Measurements from ENCODE around the gene NOSIP.

DNA sequence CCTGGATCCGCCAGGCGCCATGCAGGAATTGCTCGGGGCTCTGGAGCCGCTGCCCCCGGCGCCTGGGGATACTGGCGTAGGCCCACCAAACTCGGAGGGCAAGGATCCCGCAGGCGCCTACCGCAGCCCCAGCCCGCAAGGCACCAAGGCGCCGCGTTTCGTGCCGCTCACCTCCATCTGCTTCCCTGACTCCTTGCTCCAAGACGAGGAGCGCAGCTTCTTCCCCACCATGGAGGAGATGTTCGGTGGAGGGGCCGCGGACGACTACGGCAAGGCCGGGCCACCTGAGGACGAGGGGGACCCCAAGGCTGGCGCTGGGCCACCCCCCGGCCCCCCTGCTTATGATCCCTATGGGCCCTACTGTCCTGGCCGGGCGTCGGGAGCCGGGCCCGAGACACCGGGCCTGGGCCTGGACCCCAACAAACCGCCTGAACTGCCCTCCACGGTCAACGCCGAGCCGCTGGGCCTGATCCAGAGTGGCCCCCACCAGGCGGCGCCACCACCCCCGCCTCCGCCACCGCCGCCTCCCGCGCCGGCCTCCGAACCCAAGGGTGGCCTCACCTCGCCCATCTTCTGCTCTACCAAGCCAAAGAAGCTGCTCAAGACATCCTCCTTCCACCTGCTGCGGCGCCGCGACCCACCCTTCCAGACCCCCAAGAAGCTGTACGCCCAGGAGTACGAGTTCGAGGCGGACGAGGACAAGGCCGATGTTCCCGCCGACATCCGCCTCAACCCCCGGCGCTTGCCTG is 16.8 kb upstream of the NOSIP start:
- TF ChIP-seq CTCF (conservative IDR thresholded peaks at IDR 0.05; ENCODE audit: low read depth, low read length) (no peak), POLR2A (IDR thresholded peaks at IDR 0.05; ENCODE audit: low read depth, low read length) (no peak), CEBPB (IDR thresholded peaks at IDR 0.05; ENCODE audit: low read depth, low read length) (no peak), RFX5 (IDR thresholded peaks at IDR 0.05; ENCODE audit: low read depth, low read length) (no peak), FOS (IDR thresholded peaks at IDR 0.05; ENCODE audit: low read depth, low read length) (no peak), MAFK (IDR thresholded peaks at IDR 0.05; ENCODE audit: low read depth, low read length) (no peak), SMC3 (IDR thresholded peaks at IDR 0.05; ENCODE audit: low read depth, low read length) (no peak), MAZ (IDR thresholded peaks at IDR 0.05; ENCODE audit: borderline replicate concordance, low read depth, low read length) (no peak), RAD21 (IDR thresholded peaks at IDR 0.05; ENCODE audit: low read length) (no peak), CHD1 (IDR thresholded peaks at IDR 0.05; ENCODE audit: low read depth, low read length) (no peak), MXI1 (IDR thresholded peaks at IDR 0.05; ENCODE audit: borderline replicate concordance, low read depth, low read length) (no peak)
- TF ChIP-seq, protein P1, sequence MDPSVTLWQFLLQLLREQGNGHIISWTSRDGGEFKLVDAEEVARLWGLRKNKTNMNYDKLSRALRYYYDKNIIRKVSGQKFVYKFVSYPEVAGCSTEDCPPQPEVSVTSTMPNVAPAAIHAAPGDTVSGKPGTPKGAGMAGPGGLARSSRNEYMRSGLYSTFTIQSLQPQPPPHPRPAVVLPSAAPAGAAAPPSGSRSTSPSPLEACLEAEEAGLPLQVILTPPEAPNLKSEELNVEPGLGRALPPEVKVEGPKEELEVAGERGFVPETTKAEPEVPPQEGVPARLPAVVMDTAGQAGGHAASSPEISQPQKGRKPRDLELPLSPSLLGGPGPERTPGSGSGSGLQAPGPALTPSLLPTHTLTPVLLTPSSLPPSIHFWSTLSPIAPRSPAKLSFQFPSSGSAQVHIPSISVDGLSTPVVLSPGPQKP (IDR thresholded peaks at IDR 0.05; ENCODE audit: borderline replicate concordance, low read depth, low read length), result no peak
- TF ChIP-seq, protein P2, sequence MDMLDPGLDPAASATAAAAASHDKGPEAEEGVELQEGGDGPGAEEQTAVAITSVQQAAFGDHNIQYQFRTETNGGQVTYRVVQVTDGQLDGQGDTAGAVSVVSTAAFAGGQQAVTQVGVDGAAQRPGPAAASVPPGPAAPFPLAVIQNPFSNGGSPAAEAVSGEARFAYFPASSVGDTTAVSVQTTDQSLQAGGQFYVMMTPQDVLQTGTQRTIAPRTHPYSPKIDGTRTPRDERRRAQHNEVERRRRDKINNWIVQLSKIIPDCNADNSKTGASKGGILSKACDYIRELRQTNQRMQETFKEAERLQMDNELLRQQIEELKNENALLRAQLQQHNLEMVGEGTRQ (IDR thresholded peaks at IDR 0.05; ENCODE audit: low read depth, low read length), result no peak

Data from IMR-90 (cell line).